ENCODE results near the gene CPAMD8.

DNA sequence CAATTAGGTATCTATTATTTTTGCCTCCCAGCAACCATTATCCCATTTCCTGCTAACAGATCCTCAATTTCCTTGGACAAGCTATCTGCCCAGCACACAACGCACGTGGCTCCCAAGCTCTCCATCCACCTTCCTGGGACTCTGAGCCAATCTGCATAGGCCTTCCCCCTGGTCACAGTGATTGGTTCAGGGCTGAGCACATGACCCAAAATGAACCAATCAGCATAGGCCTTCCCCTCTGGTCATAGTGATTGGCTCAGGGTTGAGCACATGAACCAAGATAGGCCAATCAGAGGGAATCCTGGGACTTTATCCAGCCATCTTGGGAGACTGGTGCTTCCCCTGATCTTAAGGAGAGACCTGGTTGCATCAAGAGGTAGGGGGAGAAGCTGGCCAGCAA, 5.8 kb downstream of the CPAMD8 start:
- TF ChIP-seq POLR2A (IDR thresholded peaks at IDR 0.05), result no peak
- TF ChIP-seq, protein P1, sequence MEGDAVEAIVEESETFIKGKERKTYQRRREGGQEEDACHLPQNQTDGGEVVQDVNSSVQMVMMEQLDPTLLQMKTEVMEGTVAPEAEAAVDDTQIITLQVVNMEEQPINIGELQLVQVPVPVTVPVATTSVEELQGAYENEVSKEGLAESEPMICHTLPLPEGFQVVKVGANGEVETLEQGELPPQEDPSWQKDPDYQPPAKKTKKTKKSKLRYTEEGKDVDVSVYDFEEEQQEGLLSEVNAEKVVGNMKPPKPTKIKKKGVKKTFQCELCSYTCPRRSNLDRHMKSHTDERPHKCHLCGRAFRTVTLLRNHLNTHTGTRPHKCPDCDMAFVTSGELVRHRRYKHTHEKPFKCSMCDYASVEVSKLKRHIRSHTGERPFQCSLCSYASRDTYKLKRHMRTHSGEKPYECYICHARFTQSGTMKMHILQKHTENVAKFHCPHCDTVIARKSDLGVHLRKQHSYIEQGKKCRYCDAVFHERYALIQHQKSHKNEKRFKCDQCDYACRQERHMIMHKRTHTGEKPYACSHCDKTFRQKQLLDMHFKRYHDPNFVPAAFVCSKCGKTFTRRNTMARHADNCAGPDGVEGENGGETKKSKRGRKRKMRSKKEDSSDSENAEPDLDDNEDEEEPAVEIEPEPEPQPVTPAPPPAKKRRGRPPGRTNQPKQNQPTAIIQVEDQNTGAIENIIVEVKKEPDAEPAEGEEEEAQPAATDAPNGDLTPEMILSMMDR (IDR thresholded peaks at IDR 0.05), result no peak
